AG04450 (cell line): Measurements from ENCODE around the gene REEP3. TPM values are rescaled to one million over a fixed set of nuclear protein-coding genes. Genes with fewer than 3 reads are reported as not detected.

Experiments
- CTCF ChIA-PET: fragments of 300-600, 350-600 bp; formaldehyde crosslinking; extraction: SDS; loops from one replicate; lab custom pipeline; 2022; ENCODE audit warnings: antibody characterized with exemption, inconsistent platforms; lab: Charles Lee
- POLR2A ChIA-PET: fragments of 350-600 bp; formaldehyde crosslinking; extraction: SDS; loops from one replicate; lab custom pipeline; 2021; ENCODE audit warnings: antibody characterized with exemption, inconsistent platforms; lab: Yijun Ruan, JAX
- DNase-seq: peaks from one replicate; pipeline ENCODE4 v3.0.0-alpha.2; 2011; ENCODE audit warnings: low read depth, low spot score
- H3K27ac ChIP-seq: one replicate; pipeline ENCODE4 v1.5.1; 2012; ENCODE audit warnings: low read depth, low read length, control low read depth
- H3K27me3 ChIP-seq: one replicate; pipeline ENCODE4 v1.6.0; 2012; ENCODE audit warnings: low read length; ENCODE audit not compliant: control insufficient read depth, insufficient read depth
- H3K4me3 ChIP-seq: 2 replicates; pipeline ENCODE4 v1.5.1; 2011; ENCODE audit warnings: mild to moderate bottlenecking, low read depth, low read length, control low read depth
- H3K9me3 ChIP-seq: 2 replicates; pipeline ENCODE4 v1.5.1; 2012; ENCODE audit warnings: low read length; ENCODE audit not compliant: control insufficient read depth, insufficient read depth
- polyA plus RNA-seq: library from polyadenylated mRNA; depleted of rRNA; stranded (reverse); fragments of >200 nt; gene quantifications from 2 replicates; pipeline ENCODE4 v1.2.3, GENCODE V29; 2011
- TF ChIP-seq, protein P1 (sequence below): IDR thresholded peaks from 2 replicates; pipeline ENCODE4 v1.5.1; 2011; ENCODE audit warnings: low read depth, low read length, control low read depth, inconsistent platforms

The REEP3 gene
- polyA plus RNA-seq, 1 experiment = 36.5 TPM

- CTCF ChIA-PET = interaction anchor here (0.7 kb wide), 1 partner anchor 134 kb away, joined by 6 read pairs; no protein-coding TSS in a partner anchor
These were observed 41.0 kb upstream of the REEP3 start for GRCh38 chr10:63480237-63480636.

GRCh38 chr10:63481815-63482421, 39.3 kb upstream of the REEP3 start:
- no peak overlapping the region for H3K4me3 ChIP-seq
- DNase-seq = no peak
- CTCF ChIA-PET = interaction anchor here (0.8 to 1.0 kb wide), 2 partner anchors 265 to 315 kb away, joined by 4 read pairs; no protein-coding TSS in a partner anchor
- H3K27me3 ChIP-seq = no peaks in the 10 kb centered on the region
- H3K27ac ChIP-seq = no peak overlapping the region
- no peaks in the 10 kb centered on the region for H3K9me3 ChIP-seq
- TF ChIP-seq, protein P1, sequence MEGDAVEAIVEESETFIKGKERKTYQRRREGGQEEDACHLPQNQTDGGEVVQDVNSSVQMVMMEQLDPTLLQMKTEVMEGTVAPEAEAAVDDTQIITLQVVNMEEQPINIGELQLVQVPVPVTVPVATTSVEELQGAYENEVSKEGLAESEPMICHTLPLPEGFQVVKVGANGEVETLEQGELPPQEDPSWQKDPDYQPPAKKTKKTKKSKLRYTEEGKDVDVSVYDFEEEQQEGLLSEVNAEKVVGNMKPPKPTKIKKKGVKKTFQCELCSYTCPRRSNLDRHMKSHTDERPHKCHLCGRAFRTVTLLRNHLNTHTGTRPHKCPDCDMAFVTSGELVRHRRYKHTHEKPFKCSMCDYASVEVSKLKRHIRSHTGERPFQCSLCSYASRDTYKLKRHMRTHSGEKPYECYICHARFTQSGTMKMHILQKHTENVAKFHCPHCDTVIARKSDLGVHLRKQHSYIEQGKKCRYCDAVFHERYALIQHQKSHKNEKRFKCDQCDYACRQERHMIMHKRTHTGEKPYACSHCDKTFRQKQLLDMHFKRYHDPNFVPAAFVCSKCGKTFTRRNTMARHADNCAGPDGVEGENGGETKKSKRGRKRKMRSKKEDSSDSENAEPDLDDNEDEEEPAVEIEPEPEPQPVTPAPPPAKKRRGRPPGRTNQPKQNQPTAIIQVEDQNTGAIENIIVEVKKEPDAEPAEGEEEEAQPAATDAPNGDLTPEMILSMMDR = no peak
- POLR2A ChIA-PET = no interaction called here

More at GRCh38 chr10:63480237-63480636, 41.0 kb upstream of the REEP3 start:
- no peak for DNase-seq
- Histone ChIP-seq H3K4me3 (no peak overlapping the region), H3K27me3 (no peaks in the 10 kb centered on the region), H3K27ac (no peak overlapping the region), H3K9me3 (peaks cover 4% of the 10 kb centered on the region; the same call in 1 of the 2 replicates)
- POLR2A ChIA-PET = interaction anchor here (0.6 kb wide), 1 partner anchor 300 kb away, joined by 3 read pairs; no protein-coding TSS in a partner anchor
- TF ChIP-seq, protein P1 = no peak

DNA sequence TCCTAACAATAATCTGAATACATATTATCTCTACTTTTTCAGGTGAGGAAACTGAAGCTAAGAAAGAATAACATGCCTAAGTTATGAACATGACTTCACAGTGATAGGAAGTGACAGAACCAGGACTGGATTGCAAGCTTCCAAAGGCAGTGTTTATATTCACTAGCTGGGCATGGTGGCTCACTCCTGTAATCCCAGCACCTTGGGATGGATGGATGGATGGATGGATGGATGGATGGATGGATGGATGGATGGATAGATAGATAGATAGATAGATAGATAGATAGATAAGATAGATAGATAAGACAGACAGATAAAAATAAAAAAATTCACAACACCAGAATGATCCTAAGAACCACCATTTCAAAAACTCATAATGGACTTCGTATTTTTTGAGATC, 37.2 kb upstream of the REEP3 start:
- no peaks in the 10 kb centered on the region for H3K27me3 ChIP-seq
- TF ChIP-seq, protein P1 = no peak
- no peaks in the 10 kb centered on the region for H3K9me3 ChIP-seq
- no peak for DNase-seq
- H3K4me3 ChIP-seq = no peak overlapping the region
- POLR2A ChIA-PET = no interaction called here
- no peak overlapping the region for H3K27ac ChIP-seq
- CTCF ChIA-PET = interaction anchor here (1.4 kb wide), 1 partner anchor 236 kb away, joined by 4 read pairs; no protein-coding TSS in a partner anchor

DNA sequence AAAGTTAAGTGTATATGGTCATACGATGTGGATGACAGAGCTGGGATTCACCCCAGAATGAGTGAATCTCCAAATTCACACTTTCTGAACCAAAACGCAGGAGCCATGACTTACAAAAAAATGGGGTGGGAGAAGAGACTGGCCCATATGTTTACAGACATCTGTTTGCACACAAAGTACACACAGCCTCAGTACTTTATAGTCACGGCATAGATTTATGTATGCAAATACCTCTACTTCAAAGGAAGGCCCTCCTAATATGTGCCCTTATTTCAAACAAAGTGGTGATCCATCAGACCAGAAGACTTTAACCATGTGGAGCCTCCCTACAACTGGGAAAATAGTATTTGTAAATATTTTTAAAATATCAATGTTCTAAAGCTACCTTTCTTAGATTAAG, 33.2 kb upstream of the REEP3 start:
- TF ChIP-seq, protein P1 = no peak
- Histone ChIP-seq H3K27ac (no peak overlapping the region), H3K9me3 (peaks cover 7% of the 10 kb centered on the region), H3K4me3 (no peak overlapping the region), H3K27me3 (no peaks in the 10 kb centered on the region)
- ChIA-PET POLR2A (no interaction called here), CTCF (interaction anchor here (0.8 kb wide), 1 partner anchor 321 kb away, joined by 4 read pairs; no protein-coding TSS in a partner anchor)
- no peak for DNase-seq

- Histone ChIP-seq H3K27me3 (no peaks in the 10 kb centered on the region), H3K27ac (no peak overlapping the region), H3K9me3 (peaks cover 7% of the 10 kb centered on the region), H3K4me3 (no peak overlapping the region)
- no peak for DNase-seq
- TF ChIP-seq, protein P1 = no peak
- ChIA-PET POLR2A (no interaction called here), CTCF (interaction anchor here (0.7 to 3.2 kb wide), 2 partner anchors 12 to 230 kb away, joined by 3 to 10 read pairs; no protein-coding TSS in a partner anchor)
These were observed 31.4 kb upstream of the REEP3 start for GRCh38 chr10:63489838-63490237.
